HepG2 (cell line): ENCODE data around the gene DUSP16. TPM values are rescaled to one million over a fixed set of nuclear protein-coding genes. Genes with fewer than 3 reads are reported as not detected.

Source experiments
- ARNTL ChIP-seq: sonication (generic); formaldehyde crosslinking; IDR thresholded peaks from 2 replicates; pipeline ENCODE4 v1.4.0; 2020; ENCODE audit warnings: mild to moderate bottlenecking, missing genetic modification reagents
- BRD4 ChIP-seq: sonication (generic); formaldehyde crosslinking; IDR thresholded peaks from 2 replicates; pipeline ENCODE4 v1.4.0; 2020; ENCODE audit warnings: missing genetic modification reagents
- FIP1L1 ChIP-seq: fragments of 200-400 bp; formaldehyde crosslinking; IDR thresholded peaks from 2 replicates; pipeline ENCODE4 v1.6.1; 2018; ENCODE audit warnings: low read depth, mild to moderate bottlenecking, low read length, moderate library complexity, borderline replicate concordance; ENCODE audit not compliant: insufficient read depth
- HDAC2 ChIP-seq: sonication (generic); formaldehyde crosslinking; IDR thresholded peaks from 2 replicates; pipeline ENCODE4 v1.4.0; 2020; ENCODE audit warnings: missing genetic modification reagents
- HES4 ChIP-seq: sonication (generic); formaldehyde crosslinking; IDR thresholded peaks from 2 replicates; pipeline ENCODE4 v1.9.0; 2021; ENCODE audit warnings: mild to moderate bottlenecking, missing genetic modification reagents, borderline replicate concordance
- IKZF5 ChIP-seq: IDR thresholded peaks from 2 replicates; pipeline ENCODE4 v1.6.1; 2018; ENCODE audit warnings: missing genetic modification reagents, mild to moderate bottlenecking, missing compliant biosample characterization
- JDP2 ChIP-seq: sonication (generic); formaldehyde crosslinking; IDR thresholded peaks from 2 replicates; pipeline ENCODE4 v1.8.1; 2022; ENCODE audit warnings: missing genetic modification reagents, borderline replicate concordance
- KLF6 ChIP-seq: IDR thresholded peaks from 2 replicates; pipeline ENCODE4 v1.8.0; 2016; ENCODE audit warnings: missing biosample characterization, missing genetic modification reagents
- MYC ChIP-seq: sonication (generic); formaldehyde crosslinking; IDR thresholded peaks from 2 replicates; pipeline ENCODE4 v1.9.0; 2021; ENCODE audit warnings: missing genetic modification reagents, borderline replicate concordance
- NR2C2 ChIP-seq: sonication (generic); formaldehyde crosslinking; IDR thresholded peaks from 2 replicates; pipeline ENCODE4 v1.4.0; 2020; ENCODE audit warnings: missing genetic modification reagents, mild to moderate bottlenecking, moderate library complexity, borderline replicate concordance
- POLR2G ChIP-seq: fragments of 200-400 bp; formaldehyde crosslinking; IDR thresholded peaks from 2 replicates; pipeline ENCODE4 v1.6.1; 2018; ENCODE audit warnings: mild to moderate bottlenecking, low read depth, low read length, moderate library complexity
- REPIN1 ChIP-seq: sonication (generic); formaldehyde crosslinking; IDR thresholded peaks from 2 replicates; pipeline ENCODE4 v1.8.0; 2022; ENCODE audit warnings: missing genetic modification reagents, low read depth, mild to moderate bottlenecking, borderline replicate concordance
- RFXAP ChIP-seq: sonication (generic); formaldehyde crosslinking; IDR thresholded peaks from 2 replicates; pipeline ENCODE4 v1.4.0; 2020; ENCODE audit warnings: missing genetic modification reagents, borderline replicate concordance
- SALL1 ChIP-seq: sonication (generic); formaldehyde crosslinking; IDR thresholded peaks from 2 replicates; pipeline ENCODE4 v1.8.0; 2022; ENCODE audit warnings: mild to moderate bottlenecking, missing genetic modification reagents
- TEF ChIP-seq: sonication (generic); formaldehyde crosslinking; IDR thresholded peaks from 2 replicates; pipeline ENCODE4 v1.5.0; 2020; ENCODE audit warnings: missing genetic modification reagents
- ZFP36 ChIP-seq: fragments of 150-350 bp; IDR thresholded peaks from 2 replicates; pipeline ENCODE4 v1.6.1; 2018; ENCODE audit warnings: borderline replicate concordance, low read length, low read depth; ENCODE audit not compliant: partially characterized antibody
- ZNF138 ChIP-seq: sonication (generic); formaldehyde crosslinking; IDR thresholded peaks from 2 replicates; pipeline ENCODE4 v1.5.0; 2020; ENCODE audit warnings: mild to moderate bottlenecking, low read depth, missing genetic modification reagents
- ZNF607 ChIP-seq: sonication (generic); formaldehyde crosslinking; IDR thresholded peaks from 2 replicates; pipeline ENCODE4 v1.5.1; 2020; ENCODE audit warnings: missing genetic modification reagents, mild to moderate bottlenecking, borderline replicate concordance
- ZSCAN21 ChIP-seq: sonication (generic); formaldehyde crosslinking; IDR thresholded peaks from 2 replicates; pipeline ENCODE4 v1.8.0; 2022; ENCODE audit warnings: mild to moderate bottlenecking, missing genetic modification reagents, moderate library complexity, borderline replicate concordance
- polyA plus RNA-seq, 8 experiments: library from polyadenylated mRNA; depleted of rRNA in 3 of 8; stranded (reverse) in 7 of 8; unstranded in 1 of 8; fragments of >200 nt; fragmentation: Illumina TruSeq in 4 of 8; extraction: Trizol in 4 of 8; gene quantifications; 2 replicates each; pipeline versions ENCODE4 v1.2.1 to v1.2.3, GENCODE V29; 2011 to 2016; ENCODE audit warnings: low read depth in 4 of 8, missing spikeins in 1 of 8, mixed read lengths in 1 of 8; ENCODE audit not compliant: insufficient read depth in 1 of 8
- total RNA-seq, 5 experiments: library from RNA; depleted of rRNA; stranded (reverse); fragments of >200 nt; fragmentation: Illumina TruSeq; extraction: Trizol; gene quantifications; 2 replicates each; pipeline ENCODE4 v1.2.3, GENCODE V29; 2016; ENCODE audit warnings: low read depth in 1 of 5
- TF ChIP-seq, protein P1 (sequence below): sonication (generic); formaldehyde crosslinking; IDR thresholded peaks from 2 replicates; pipeline ENCODE4 v1.4.0; 2020; ENCODE audit warnings: missing genetic modification reagents
- TF ChIP-seq, protein P2 (sequence below): sonication (generic); formaldehyde crosslinking; IDR thresholded peaks from 2 replicates; pipeline ENCODE4 v1.5.0; 2020; ENCODE audit warnings: missing genetic modification reagents

Gene DUSP16
- total and polyA plus RNA-seq, 2 of the 13 experiments (the other 11 are each of a cell fraction or from before 2014, with no cell fraction given): 45.7 to 46.6 TPM

- TF ChIP-seq, protein P1, sequence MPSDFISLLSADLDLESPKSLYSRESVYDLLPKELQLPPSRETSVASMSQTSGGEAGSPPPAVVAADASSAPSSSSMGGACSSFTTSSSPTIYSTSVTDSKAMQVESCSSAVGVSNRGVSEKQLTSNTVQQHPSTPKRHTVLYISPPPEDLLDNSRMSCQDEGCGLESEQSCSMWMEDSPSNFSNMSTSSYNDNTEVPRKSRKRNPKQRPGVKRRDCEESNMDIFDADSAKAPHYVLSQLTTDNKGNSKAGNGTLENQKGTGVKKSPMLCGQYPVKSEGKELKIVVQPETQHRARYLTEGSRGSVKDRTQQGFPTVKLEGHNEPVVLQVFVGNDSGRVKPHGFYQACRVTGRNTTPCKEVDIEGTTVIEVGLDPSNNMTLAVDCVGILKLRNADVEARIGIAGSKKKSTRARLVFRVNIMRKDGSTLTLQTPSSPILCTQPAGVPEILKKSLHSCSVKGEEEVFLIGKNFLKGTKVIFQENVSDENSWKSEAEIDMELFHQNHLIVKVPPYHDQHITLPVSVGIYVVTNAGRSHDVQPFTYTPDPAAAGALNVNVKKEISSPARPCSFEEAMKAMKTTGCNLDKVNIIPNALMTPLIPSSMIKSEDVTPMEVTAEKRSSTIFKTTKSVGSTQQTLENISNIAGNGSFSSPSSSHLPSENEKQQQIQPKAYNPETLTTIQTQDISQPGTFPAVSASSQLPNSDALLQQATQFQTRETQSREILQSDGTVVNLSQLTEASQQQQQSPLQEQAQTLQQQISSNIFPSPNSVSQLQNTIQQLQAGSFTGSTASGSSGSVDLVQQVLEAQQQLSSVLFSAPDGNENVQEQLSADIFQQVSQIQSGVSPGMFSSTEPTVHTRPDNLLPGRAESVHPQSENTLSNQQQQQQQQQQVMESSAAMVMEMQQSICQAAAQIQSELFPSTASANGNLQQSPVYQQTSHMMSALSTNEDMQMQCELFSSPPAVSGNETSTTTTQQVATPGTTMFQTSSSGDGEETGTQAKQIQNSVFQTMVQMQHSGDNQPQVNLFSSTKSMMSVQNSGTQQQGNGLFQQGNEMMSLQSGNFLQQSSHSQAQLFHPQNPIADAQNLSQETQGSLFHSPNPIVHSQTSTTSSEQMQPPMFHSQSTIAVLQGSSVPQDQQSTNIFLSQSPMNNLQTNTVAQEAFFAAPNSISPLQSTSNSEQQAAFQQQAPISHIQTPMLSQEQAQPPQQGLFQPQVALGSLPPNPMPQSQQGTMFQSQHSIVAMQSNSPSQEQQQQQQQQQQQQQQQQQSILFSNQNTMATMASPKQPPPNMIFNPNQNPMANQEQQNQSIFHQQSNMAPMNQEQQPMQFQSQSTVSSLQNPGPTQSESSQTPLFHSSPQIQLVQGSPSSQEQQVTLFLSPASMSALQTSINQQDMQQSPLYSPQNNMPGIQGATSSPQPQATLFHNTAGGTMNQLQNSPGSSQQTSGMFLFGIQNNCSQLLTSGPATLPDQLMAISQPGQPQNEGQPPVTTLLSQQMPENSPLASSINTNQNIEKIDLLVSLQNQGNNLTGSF (CRISPR knock-in tag): peak; percentile 68; the same call in 1 of the 2 replicates
- 0 out of 2 replicates have a peak, but pooled peaks have one; percentile 14 for TF ChIP-seq REPIN1 (CRISPR knock-in tag)
- TF ChIP-seq JDP2 (CRISPR knock-in tag): no peak
- 0 out of 2 replicates have a peak, but pooled peaks have one; percentile 1 for TF ChIP-seq HDAC2
- TF ChIP-seq ARNTL: peak; percentile 52; the same call in 1 of the 2 replicates
- no peak for TF ChIP-seq ZFP36
- no peak for TF ChIP-seq ZSCAN21
- TF ChIP-seq ZNF607 (CRISPR knock-in tag): no peak
- TF ChIP-seq RFXAP (CRISPR knock-in tag): no peak
- peak; percentile 24; the same call in 1 of the 2 replicates for TF ChIP-seq IKZF5 (CRISPR knock-in tag)
- TF ChIP-seq, protein P2, sequence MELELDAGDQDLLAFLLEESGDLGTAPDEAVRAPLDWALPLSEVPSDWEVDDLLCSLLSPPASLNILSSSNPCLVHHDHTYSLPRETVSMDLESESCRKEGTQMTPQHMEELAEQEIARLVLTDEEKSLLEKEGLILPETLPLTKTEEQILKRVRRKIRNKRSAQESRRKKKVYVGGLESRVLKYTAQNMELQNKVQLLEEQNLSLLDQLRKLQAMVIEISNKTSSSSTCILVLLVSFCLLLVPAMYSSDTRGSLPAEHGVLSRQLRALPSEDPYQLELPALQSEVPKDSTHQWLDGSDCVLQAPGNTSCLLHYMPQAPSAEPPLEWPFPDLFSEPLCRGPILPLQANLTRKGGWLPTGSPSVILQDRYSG: peak; percentile 87
- peak; percentile 72; the same call in 1 of the 2 replicates for TF ChIP-seq HES4 (CRISPR knock-in tag)
- peak; percentile 66; the same call in 1 of the 2 replicates for TF ChIP-seq FIP1L1
- TF ChIP-seq NR2C2 (CRISPR knock-in tag): 0 out of 2 replicates have a peak, but pooled peaks have one; percentile 17
- TF ChIP-seq ZNF138: 0 out of 2 replicates have a peak, but pooled peaks have one; percentile 47
- TF ChIP-seq SALL1 (CRISPR knock-in tag): peak; percentile 16; the same call in 1 of the 2 replicates
- peak; percentile 81 for TF ChIP-seq TEF (CRISPR knock-in tag)
- peak; percentile 80 for TF ChIP-seq POLR2G
- TF ChIP-seq BRD4 (CRISPR knock-in tag): 0 out of 2 replicates have a peak, but pooled peaks have one; percentile 47
- peak; percentile 22; the same call in 1 of the 2 replicates for TF ChIP-seq MYC
- 0 out of 2 replicates have a peak, but pooled peaks have one; percentile 44 for TF ChIP-seq KLF6 (CRISPR knock-in tag)
Observed at GRCh38 chr12:12561371-12562015, 1.2 kb downstream of the DUSP16 start (continued).
